Breast epithelium (tissue), 3 donors: ENCODE measurements around the gene THOC6.

Experiments
- POLR2A ChIP-seq: fragments of 450-650 bp; IDR thresholded peaks from one replicate; pipeline ENCODE4 v1.6.1; 2016; ENCODE audit warnings: antibody characterized with exemption, mild to moderate bottlenecking, moderate library complexity
- POLR2AphosphoS5 ChIP-seq, 3 donors: sonication (generic); formaldehyde crosslinking; IDR thresholded peaks; one replicate each; pipeline ENCODE4 v1.6.1; 2017; ENCODE audit warnings: antibody characterized with exemption in 3 of 3
- TF ChIP-seq, protein P1 (sequence below), 3 donors: fragments of 450-650 bp; IDR thresholded peaks; one replicate each; pipeline ENCODE4 v1.5.1; 2016 to 2017; ENCODE audit warnings: antibody characterized with exemption in 3 of 3, mild to moderate bottlenecking in 3 of 3, moderate library complexity in 3 of 3

DNA sequence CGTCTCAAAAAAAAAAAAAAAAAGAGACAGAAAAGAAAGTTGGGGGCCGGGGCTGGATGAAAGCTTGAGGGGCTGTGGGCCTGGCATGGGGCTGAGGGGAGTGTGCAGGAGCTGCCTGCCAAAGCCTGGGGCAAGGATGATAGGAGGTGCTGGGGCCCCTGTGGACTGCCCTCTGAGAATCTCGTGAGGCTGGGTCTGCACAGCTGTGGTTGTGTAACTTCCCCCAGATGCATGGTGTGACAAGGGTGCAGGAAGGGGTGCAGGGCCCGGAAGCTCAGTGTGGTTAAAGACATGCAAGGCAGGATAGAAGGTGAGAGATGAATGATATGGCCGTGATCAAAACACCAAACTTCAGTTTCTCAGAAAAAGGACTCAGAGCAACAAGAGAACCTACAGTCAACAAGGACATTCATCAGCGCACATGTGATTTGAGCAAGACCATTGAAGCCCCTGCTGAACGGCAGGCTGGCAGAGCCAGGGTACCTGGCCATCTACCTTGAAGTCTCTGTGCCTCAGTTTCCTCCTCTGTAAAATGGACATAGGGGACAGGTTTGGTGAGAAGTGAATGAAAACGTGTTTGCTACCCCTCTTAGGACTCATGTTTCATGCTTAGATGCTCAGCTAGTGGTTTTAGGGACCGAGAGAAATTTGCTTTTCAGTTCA lies 51.2 kb downstream of the THOC6 start:
- TF ChIP-seq POLR2AphosphoS5 (IDR thresholded peaks at IDR 0.05): no peak
- TF ChIP-seq, protein P1, sequence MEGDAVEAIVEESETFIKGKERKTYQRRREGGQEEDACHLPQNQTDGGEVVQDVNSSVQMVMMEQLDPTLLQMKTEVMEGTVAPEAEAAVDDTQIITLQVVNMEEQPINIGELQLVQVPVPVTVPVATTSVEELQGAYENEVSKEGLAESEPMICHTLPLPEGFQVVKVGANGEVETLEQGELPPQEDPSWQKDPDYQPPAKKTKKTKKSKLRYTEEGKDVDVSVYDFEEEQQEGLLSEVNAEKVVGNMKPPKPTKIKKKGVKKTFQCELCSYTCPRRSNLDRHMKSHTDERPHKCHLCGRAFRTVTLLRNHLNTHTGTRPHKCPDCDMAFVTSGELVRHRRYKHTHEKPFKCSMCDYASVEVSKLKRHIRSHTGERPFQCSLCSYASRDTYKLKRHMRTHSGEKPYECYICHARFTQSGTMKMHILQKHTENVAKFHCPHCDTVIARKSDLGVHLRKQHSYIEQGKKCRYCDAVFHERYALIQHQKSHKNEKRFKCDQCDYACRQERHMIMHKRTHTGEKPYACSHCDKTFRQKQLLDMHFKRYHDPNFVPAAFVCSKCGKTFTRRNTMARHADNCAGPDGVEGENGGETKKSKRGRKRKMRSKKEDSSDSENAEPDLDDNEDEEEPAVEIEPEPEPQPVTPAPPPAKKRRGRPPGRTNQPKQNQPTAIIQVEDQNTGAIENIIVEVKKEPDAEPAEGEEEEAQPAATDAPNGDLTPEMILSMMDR (IDR thresholded peaks at IDR 0.05): no peak
- no peak for TF ChIP-seq POLR2A
